GM12892 (cell line): ENCODE measurements around the gene SAXO2.

ENCODE experiments used
- POLR2A ChIP-seq: IDR thresholded peaks from 2 replicates; pipeline ENCODE4 v1.6.1; 2011; ENCODE audit warnings: low read depth, low read length, control low read depth
- POLR2AphosphoS5 ChIP-seq: IDR thresholded peaks from 2 replicates; pipeline ENCODE4 v1.6.1; 2011; ENCODE audit warnings: low read depth, low read length, control low read depth
- TAF1 ChIP-seq: IDR thresholded peaks from 2 replicates; pipeline ENCODE4 v1.6.1; 2011; ENCODE audit warnings: low read depth, mild to moderate bottlenecking, control low read depth, low read length, borderline replicate concordance

GRCh38 chr15:82231842-82232241 is 30.8 kb upstream of the SAXO2 start:
- TF ChIP-seq POLR2A (no peak), TAF1 (no peak), POLR2AphosphoS5 (no peak)
